ELR (cell line): Measurements from ENCODE around the gene CHAC2.
"Not testable (repeated sequence)": the region's sequence is repeated elsewhere in the genome, so short reads cannot be mapped to it uniquely, and the experiment has no call there.

Source experiments
- DNase-seq: peaks from one replicate; pipeline ENCODE4 v3.0.0-alpha.2; 2015; ENCODE audit warnings: low read depth

The CHAC2 gene

GRCh38 chr2:53767405-53768241 lies at the start of gene CHAC2:
CHAC2 (plus strand) TSS chr2:53767804; CDS start chr2:53767887, 83 bp downstream.
- peak; percentile 89 for DNase-seq

GRCh38 chr2:53720944-53721343 lies 46.7 kb upstream of the CHAC2 start:
- not testable (repeated sequence) for DNase-seq

DNA sequence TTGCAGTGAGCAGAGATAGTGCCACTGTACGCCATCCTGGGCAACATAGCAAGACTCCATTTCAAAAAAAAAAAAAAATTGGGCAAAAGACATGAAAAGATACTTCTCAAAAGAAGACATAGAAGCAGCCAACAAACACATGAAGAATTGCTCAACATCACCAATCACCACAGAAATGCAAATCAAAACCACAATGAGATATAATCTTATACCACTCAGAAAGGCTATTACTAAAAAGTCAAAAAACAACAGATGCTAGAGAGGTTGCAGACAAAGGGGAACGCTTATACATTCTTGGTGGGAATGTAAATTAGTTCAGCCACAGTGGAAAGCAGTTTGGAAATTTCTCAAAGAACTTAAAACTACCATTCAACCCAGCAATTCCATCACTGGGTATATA lies 43.1 kb upstream of the CHAC2 start:
- peak; percentile 25 for DNase-seq

DNA sequence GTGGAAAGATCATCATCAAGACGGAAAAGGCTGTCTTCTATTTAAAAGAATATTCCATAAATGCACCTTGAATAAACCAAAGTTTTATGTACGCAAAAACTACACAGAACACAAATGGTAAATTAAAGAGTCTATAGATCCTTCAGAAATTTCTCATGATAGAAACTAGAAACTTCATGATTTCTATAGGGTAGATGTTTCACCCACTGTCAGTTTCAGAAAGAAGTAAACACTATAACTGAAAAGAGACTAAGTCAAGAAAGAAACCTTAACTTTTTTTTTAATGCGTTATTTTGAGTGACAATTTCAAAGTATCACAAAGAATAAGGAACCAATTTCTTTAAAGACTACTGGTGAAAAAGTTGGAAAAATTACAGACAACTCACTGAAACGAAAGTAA lies 41.9 kb upstream of the CHAC2 start:
- no peak for DNase-seq

DNA sequence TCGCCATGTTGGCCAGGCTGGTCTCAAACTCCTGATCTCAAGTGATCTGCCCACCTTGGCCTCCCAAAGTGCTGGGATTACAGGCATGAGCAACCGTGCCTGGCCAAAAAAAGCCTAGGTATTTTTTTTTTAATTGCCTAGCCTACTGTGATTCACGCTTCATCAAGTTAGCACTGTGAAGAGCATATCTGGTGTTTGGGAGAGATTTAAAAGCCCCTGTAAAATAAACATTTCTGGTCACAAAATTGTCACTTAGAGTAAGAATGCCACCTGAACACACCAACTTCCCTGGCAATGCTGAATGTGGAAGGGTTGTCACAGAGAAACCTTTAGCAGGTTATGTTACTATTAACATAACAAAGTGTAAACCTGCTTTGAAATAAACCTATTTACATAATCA lies 39.7 kb upstream of the CHAC2 start:
- no peak for DNase-seq

DNA sequence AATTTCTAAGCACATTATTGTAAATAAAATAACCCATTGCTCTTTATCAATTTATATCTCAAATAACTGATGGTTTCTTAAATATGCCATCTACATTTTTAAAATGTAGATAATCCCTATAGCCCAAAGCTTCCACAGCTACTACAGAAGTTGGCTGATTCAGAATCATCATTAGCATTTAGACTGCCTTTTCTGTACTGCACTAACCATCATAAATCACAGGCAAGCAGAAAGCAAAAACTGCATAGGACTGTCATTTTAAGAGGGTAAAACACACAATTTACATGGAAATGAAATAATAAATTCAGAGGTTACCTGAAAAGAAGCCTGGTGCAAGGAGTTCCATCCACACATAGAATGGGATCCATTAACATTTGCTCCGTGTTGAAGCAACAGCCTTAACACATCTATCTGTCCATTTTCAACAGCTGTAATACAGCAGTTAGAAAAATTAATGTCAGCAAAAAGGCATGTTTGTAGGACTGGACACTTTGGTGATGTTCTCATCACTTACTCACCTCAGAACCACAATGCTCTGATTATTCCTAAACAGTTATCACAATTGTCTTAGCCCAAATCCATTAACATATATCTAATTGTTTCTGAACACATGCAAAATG lies 38.4 kb upstream of the CHAC2 start:
- DNase-seq, result no peak

- DNase-seq, result no peak
These were observed 30.5 kb upstream of the CHAC2 start for GRCh38 chr2:53737091-53737490.

DNA sequence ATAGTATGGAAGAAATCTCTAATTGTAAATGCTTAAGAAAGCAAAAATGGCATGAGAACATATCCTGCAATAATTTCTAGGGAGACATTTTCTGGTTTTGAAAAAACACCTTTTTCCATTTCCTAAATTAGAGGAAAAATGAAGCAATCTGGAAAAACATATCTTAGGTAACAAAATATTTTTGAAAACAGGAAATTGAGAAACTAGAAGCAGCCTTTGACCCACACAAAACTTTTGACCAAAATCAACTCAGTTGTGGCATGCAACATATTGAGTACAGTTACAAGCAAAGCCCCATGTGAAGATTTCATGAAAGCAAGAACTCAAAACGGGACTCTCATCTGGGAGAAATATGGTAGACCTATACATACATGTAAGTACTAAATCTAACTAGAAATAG lies 28.6 kb upstream of the CHAC2 start:
- no peak for DNase-seq

DNA sequence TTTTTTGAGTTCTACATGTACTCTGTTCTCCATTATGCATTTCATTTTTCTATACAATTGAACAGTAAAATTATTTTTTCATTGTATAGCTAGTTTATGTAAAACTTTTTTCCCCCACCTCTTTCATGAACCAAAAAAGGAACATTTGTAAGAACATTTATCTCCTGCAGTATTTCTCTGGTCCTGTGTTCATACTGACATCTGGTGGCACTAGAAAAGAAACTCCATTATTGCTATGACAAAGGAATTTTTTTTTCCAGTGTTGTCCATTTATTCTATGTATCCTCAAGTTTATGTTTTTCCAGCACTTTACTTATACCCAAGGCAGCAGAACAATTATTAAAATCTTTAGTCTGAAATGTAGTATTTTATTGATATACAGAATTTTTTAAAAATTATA lies 27.4 kb upstream of the CHAC2 start:
- peak; percentile 54 for DNase-seq

- no peak for DNase-seq
These were observed 23.1 kb upstream of the CHAC2 start for GRCh38 chr2:53744395-53745065.

GRCh38 chr2:53750041-53750768 lies 17.4 kb upstream of the CHAC2 start:
- DNase-seq, result no peak

- DNase-seq, result peak; percentile 86
These were observed 15.9 kb upstream of the CHAC2 start for GRCh38 chr2:53751728-53752127.

DNA sequence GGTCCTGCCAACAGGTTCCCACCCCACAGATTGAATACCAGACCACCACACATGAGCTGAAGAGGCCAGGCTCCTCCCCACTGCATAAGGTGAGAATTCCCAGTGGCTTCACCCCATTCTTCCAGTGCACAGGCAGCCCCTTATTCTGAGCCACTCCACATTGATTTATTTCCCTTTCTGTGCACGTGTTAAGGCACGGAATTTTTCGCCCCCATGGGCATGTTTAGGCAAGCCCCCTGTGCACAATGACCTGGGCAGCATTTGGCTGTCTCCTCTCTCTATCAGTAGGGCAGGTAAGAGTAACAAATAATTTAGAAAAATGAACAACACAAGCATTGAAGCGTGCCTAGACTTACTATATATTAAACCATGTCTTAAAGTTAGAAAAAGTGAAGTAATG lies 15.2 kb upstream of the CHAC2 start:
- no peak for DNase-seq

DNA sequence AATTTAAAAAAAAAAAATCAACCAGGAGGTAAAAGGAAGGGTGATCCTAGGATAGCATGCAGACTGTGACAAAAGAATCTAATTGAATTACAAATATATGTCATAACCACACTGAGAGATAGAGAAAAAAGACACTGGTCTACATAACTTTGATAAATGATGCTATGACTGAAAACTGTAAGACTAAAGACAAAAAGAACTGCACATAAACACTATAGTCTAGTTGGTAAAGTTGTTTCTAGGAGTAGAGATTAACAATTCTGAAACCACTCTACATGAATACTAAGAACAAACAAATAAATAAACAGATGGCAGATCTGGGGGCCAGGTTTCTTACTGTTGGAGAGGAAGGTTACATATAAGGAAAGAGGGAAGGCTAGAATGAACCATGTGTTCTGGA lies 14.6 kb upstream of the CHAC2 start:
- no peak for DNase-seq

GRCh38 chr2:53755121-53755520 lies 12.5 kb upstream of the CHAC2 start:
- DNase-seq, result peak; percentile 37

- DNase-seq, result no peak
These were observed 11.0 kb upstream of the CHAC2 start for GRCh38 chr2:53756644-53757043.

GRCh38 chr2:53757206-53757605 lies 10.4 kb upstream of the CHAC2 start:
- DNase-seq, result not testable (repeated sequence)

GRCh38 chr2:53765767-53766166 lies 1.8 kb upstream of the CHAC2 start:
- no peak for DNase-seq

DNA sequence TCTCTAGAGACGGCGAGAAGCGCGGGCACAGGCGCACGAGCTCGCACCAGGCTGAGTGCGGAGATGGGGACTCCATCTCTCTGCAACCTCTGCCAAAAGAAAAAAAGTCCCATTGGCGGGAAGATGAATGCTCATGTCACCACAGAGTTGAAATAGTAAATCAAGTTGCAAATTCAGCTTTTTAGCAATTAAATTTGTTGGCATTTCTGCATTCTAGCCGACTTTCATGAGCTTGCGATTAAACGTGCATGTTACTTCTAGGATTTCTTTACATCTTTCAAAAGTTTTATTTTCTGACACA lies 588 bp downstream of the CHAC2 start:
- DNase-seq, result no peak

DNA sequence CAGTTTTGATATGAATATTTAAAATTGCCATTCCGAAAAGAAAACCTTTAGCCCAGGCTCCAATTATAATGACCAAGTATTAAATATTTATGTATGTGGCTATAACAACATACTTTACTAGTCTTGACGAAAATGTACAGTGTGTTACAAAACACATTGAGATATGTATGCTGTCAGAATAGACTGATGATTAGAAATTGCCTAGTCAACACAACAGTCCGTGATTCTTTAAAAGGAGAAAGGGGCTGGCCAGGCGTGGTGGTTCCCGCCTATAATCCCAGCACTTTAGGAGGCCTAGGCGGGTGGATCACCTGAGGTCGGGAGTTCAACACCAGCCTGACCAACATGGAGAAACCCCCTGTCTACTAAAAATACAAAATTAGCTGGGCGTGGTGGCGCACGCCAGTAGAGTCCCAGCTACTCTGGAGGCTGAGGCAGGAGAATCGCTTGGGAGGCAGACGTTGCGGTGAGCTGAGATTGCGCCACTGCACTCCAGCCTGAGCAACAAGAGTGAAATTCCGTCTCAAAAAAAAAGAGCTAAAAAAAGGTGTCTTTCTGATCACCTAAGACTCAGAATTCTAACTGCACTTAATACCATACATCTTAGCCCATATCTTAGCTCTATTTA lies 1.8 kb downstream of the CHAC2 start:
- DNase-seq, result no peak

GRCh38 chr2:53770264-53770663 lies 2.7 kb downstream of the CHAC2 start:
- DNase-seq, result no peak

DNA sequence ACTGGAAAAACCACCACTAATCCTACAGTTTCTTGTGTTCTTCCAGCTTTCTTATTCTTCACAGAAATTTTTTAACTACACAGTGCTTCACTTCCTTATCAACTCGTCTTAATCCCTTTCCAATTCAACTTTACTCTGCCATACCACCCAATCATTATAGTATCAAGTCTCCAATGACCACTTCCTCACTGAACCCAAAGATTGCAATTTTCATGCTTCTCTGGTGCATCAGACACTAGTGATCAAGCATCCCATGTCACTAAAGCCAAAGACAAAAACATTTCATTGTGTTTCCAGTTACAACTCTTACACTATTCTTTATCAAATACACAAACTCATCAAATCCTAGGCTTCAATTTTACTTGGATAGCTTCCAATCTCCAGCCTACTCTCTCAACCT lies 9.5 kb downstream of the CHAC2 start:
- no peak for DNase-seq
